RWPE2 (cell line): ENCODE data around the gene DYNLT4.

Source experiments
- ATAC-seq: fragments of 200-7000 bp; cut with Tn5 transposase; 3 replicates; pipeline ENCODE4 v1.9.1; 2021; ENCODE audit warnings: low read depth
- DNase-seq: peaks from one replicate; pipeline ENCODE4 v3.0.0-alpha.2; 2020; ENCODE audit warnings: low spot score
- H3K27ac ChIP-seq: fragments of 450-650 bp; 2 replicates; pipeline ENCODE4 v1.5.1; 2017; ENCODE audit warnings: mild to moderate bottlenecking; ENCODE audit not compliant: poor library complexity, severe bottlenecking
- H3K27me3 ChIP-seq: fragments of 250-450 bp; sonication (Bioruptor Pico); 2 replicates; pipeline ENCODE4 v1.5.1; 2021; ENCODE audit warnings: mild to moderate bottlenecking, moderate library complexity; ENCODE audit not compliant: insufficient read depth, poor library complexity, severe bottlenecking
- H3K36me3 ChIP-seq: fragments of 250-450 bp; sonication (Bioruptor Pico); 2 replicates; pipeline ENCODE4 v1.5.1; 2020; ENCODE audit warnings: low read depth, mild to moderate bottlenecking, moderate library complexity
- H3K4me1 ChIP-seq: fragments of 250-450 bp; sonication (Bioruptor Pico); 2 replicates; pipeline ENCODE4 v1.5.1; 2021; ENCODE audit warnings: mild to moderate bottlenecking, moderate library complexity; ENCODE audit not compliant: insufficient read depth, poor library complexity, severe bottlenecking
- H3K4me3 ChIP-seq: fragments of 250-450 bp; sonication (Bioruptor Pico); 2 replicates; pipeline ENCODE4 v1.5.1; 2021; ENCODE audit warnings: mild to moderate bottlenecking, moderate library complexity; ENCODE audit not compliant: severe bottlenecking
- H3K9me3 ChIP-seq: fragments of 250-450 bp; sonication (Bioruptor Pico); 2 replicates; pipeline ENCODE4 v1.5.1; 2021; ENCODE audit warnings: mild to moderate bottlenecking, moderate library complexity; ENCODE audit not compliant: severe bottlenecking
- TF ChIP-seq, protein P1 (sequence below): fragments of 450-650 bp; IDR thresholded peaks from one replicate; pipeline ENCODE4 v1.5.1; 2017; ENCODE audit warnings: mild to moderate bottlenecking, moderate library complexity; ENCODE audit not compliant: poor library complexity, severe bottlenecking

Gene DYNLT4

DNA sequence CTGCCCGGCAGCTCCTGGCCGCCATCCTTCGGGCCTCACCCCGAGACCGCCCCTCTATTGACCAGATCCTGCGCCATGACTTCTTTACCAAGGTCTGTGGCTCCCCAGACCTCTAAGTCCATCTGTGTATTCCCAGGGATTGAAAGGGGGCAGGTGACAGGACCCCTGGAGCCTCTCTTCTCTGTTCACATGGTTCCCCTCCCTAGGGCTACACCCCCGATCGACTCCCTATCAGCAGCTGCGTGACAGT lies 4.2 kb downstream of the DYNLT4 start:
- ATAC-seq (no peak), DNase-seq (no peak)
- H3K27me3 ChIP-seq, result no peaks in the 10 kb centered on the region
- H3K27ac ChIP-seq, result peak overlapping the region; percentile 96
- H3K36me3 ChIP-seq, result peaks cover 52% of the 10 kb centered on the region
- no peaks in the 10 kb centered on the region for H3K9me3 ChIP-seq
- H3K4me1 ChIP-seq, result peaks cover 16% of the 10 kb centered on the region
- H3K4me3 ChIP-seq, result no peak overlapping the region
- TF ChIP-seq, protein P1, sequence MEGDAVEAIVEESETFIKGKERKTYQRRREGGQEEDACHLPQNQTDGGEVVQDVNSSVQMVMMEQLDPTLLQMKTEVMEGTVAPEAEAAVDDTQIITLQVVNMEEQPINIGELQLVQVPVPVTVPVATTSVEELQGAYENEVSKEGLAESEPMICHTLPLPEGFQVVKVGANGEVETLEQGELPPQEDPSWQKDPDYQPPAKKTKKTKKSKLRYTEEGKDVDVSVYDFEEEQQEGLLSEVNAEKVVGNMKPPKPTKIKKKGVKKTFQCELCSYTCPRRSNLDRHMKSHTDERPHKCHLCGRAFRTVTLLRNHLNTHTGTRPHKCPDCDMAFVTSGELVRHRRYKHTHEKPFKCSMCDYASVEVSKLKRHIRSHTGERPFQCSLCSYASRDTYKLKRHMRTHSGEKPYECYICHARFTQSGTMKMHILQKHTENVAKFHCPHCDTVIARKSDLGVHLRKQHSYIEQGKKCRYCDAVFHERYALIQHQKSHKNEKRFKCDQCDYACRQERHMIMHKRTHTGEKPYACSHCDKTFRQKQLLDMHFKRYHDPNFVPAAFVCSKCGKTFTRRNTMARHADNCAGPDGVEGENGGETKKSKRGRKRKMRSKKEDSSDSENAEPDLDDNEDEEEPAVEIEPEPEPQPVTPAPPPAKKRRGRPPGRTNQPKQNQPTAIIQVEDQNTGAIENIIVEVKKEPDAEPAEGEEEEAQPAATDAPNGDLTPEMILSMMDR, result no peak

- no peaks in the 10 kb centered on the region for H3K9me3 ChIP-seq
- peak overlapping the region; percentile 85 for H3K4me3 ChIP-seq
- no peaks in the 10 kb centered on the region for H3K27me3 ChIP-seq
- peak overlapping the region; percentile 96 for H3K27ac ChIP-seq
- DNase-seq (no peak), ATAC-seq (no peak)
- TF ChIP-seq, protein P1, result no peak
- peaks cover 11% of the 10 kb centered on the region for H3K4me1 ChIP-seq
- H3K36me3 ChIP-seq, result peaks cover 52% of the 10 kb centered on the region
These were observed 4.7 kb downstream of the DYNLT4 start for GRCh38 chr1:44802306-44803061.

DNA sequence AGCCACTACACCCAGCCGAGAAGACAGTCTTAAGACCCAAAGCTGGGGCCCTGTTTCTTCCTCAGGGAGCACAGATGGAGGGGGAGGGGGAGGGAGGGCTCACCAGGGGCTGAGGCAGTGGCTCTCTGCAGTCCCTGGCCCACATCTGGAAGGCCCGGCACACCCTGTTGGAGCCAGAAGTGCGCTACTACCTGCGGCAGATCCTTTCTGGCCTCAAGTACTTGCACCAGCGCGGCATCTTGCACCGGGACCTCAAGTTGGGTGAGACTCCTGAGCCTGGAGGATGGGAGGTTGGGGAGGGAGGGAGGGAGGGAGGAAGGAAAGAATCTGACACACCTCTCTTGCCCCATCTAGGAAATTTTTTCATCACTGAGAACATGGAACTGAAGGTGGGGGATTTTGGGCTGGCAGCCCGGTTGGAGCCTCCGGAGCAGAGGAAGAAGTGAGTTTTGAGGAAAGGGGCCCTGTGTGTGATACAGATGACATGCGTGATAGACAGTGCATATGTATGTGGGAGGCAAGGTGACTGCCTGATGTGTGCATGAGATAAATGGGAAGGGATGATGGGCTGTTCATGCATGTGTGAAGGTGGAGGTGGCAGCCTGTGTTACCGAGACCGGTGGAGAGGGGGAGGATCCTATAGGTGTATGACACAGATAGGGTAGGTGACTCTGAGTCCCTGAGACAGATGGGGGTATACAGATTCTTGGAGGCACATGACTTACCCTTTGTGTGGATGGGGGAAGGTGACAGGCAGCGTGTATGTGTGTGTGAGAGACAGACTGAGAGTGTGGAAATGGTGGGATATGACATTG lies 5.5 kb downstream of the DYNLT4 start:
- no peak for ATAC-seq
- Histone ChIP-seq H3K27me3 (no peaks in the 10 kb centered on the region), H3K36me3 (peaks cover 48% of the 10 kb centered on the region), H3K4me1 (peaks cover 3% of the 10 kb centered on the region), H3K27ac (peak overlapping the region; percentile 96), H3K9me3 (no peaks in the 10 kb centered on the region), H3K4me3 (peak overlapping the region; percentile 85)
- TF ChIP-seq, protein P1, result no peak
- no peak for DNase-seq

DNA sequence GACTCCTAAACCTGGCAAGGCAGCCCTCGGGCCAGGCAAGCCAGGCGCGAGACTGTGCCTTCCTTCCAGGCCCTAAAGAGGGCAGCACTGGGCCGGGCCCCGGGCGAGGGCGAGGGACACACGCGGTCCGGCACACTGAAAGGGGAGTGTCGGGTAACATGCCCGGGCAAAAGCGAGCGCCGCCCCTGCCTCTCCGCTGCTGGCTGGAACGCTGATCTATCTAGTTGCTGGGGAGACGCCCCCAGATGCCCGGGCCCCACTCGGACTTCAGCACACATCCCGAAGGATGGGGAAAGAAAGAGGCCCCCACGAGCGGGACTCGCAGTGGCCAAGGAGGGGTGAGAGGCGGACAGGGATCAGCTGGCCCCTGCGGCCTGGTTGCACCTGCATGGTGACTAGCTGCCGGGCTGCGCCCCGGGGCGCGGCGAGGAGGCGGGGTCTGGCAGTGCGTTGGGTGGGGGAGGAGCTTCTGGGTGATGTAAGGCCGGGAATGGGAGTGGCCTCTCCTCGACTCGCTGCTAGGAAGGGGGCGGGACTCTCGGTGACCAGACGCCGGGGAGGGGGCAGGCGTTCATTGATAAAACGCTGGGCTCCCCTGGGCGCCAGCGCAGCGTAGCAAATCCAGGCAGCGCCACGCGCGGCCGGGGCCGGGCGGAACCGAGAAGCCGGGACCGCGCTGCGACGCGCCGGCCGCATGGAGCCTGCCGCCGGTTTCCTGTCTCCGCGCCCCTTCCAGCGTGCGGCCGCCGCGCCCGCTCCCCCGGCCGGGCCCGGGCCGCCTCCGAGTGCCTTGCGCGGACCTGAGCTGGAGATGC lies 7.2 kb downstream of the DYNLT4 start, which contains the start of gene PLK3:
TSS of gene PLK3 (plus strand) at position 608 of the 815 bp plus-strand sequence. CDS start at position 695, 87 bp downstream.
- Histone ChIP-seq H3K27ac (peak within 1 kb of the TSS; percentile 96), H3K36me3 (peaks cover 36% of the 10 kb centered on the region), H3K4me3 (peak within 1 kb of the TSS; percentile 85), H3K9me3 (no peaks in the 10 kb centered on the region), H3K4me1 (no peaks in the 10 kb centered on the region), H3K27me3 (no peaks in the 10 kb centered on the region)
- ATAC-seq (peak; percentile 80), DNase-seq (peak; percentile 98)
- TF ChIP-seq, protein P1, result peak; percentile 98
